HG03354 (cell line): ENCODE data around the gene PLEKHO2.

Source experiments
- ATAC-seq: cut with Tn5 transposase; IDR thresholded peaks from one replicate; pipeline ENCODE4 v1.9.1; 2021; ENCODE audit warnings: mild to moderate bottlenecking; ENCODE audit not compliant: unreplicated experiment, poor library complexity, severe bottlenecking

The PLEKHO2 gene

GRCh38 chr15:64906402-64906801 is 64.7 kb downstream of the PLEKHO2 start:
- ATAC-seq, result no peak

GRCh38 chr15:64907991-64908390 is 66.3 kb downstream of the PLEKHO2 start:
- ATAC-seq, result no peak

GRCh38 chr15:64909546-64909945 is 67.8 kb downstream of the PLEKHO2 start:
- ATAC-seq, result no peak

GRCh38 chr15:64911311-64912186 is 69.8 kb downstream of the PLEKHO2 start, which contains the start of gene ANKDD1A:
ANKDD1A (plus strand) TSS chr15:64911902; CDS start chr15:64911931, 29 bp downstream.
- ATAC-seq, result peak; percentile 70

DNA sequence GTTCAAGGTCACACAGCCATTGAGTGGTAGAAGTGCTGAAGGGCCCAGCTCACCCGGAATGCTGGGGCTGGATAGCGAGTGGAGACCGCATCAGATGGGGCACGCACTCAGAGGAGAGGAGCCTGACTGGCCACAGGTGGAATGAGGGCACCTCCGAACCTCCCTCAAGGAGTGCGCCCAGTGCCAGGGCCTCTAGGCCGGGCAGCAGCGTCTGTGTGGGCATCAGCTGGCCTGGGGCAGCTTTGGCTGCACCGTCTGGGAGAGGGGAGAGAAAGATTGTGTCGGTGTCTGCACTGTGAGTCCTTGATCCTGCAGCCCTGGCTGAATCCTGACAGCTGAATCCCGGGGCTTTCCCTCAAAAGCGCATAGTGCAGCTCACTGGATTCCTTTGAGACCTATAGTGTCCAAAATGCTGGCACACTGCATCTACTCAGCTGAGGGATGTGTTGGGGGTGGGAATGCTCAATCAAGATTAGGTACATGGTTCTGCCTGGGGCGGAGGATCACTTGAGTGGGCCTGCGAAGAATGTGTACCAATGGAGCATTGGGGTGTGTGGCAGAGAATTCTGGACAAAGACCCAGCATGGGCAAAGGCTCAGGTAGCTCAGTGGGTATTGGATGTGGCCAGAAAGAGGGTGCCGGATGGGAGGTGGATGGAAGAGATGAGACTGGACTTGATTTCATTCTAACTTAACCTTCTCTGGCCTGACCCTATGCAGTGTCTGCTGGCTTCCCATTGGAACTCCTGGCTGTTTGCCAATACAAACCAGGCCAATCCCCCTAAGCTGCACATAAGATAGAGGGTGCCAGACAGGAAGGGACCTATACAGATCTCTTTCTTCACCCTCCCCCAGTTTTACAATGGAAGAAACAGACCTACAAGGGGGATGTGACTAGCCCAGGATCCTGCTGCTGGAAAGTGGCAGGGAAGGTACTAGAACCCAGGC is 70.9 kb downstream of the PLEKHO2 start:
- ATAC-seq, result no peak

- no peak for ATAC-seq
These were observed 74.0 kb downstream of the PLEKHO2 start for GRCh38 chr15:64915518-64916227.

DNA sequence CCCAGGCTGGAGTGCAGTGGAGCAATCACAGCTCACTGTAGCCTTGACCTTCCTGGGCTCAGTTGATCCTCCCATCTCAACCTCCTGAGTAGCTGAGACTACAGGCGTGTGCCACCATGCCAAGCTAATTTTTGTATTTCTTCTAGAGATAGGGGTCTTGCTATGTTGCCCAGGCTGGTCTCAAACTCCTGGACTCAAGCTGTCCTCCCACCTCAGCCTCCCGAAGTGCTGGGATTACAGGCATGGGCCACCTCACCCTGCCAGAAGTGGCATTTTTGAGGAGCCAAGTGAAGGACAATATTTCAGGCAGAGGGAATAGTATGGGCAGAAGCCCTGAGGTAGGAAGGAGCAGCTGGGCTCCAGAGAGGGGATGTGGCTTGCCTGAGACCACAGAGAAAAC is 74.7 kb downstream of the PLEKHO2 start:
- ATAC-seq, result no peak

DNA sequence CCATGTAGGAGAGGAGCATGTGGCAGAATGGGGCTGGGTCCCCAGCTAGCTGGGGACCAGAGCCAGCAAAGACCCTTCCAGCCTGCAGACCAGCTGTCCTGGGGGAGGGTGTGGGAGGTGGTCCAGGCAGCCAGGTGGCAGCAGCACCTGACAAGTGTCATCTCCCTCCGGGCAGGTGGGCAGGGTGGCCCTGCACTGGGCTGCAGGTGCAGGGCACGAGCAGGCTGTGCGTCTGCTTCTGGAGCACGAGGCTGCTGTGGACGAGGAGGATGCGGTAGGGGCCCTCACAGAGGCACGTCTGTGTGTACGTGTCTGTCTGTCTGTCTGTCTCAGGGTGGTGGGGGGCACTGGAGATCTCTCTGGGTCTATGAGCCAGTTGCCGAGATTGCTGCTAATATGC is 75.5 kb downstream of the PLEKHO2 start:
- no peak for ATAC-seq
